ENCODE data around the gene MRPS25.

MRPS25 gene

GRCh38 chr3:15097891-15098290, 32.8 kb upstream of the MRPS25 start:
- no CpG with 5 or more reads among the region's 6 CpGs for WGBS (ENCODE audit: extremely low coverage, insufficient coverage, insufficient read length)
- H3K27me3 ChIP-seq (ENCODE audit: insufficient read depth, low read length): no peaks in the 10 kb centered on the region

GRCh38 chr3:15096046-15096445, 30.9 kb upstream of the MRPS25 start:
- no peak overlapping the region for H3K14ac ChIP-seq (ENCODE audit: low read length)
- no peak overlapping the region for H3K27ac ChIP-seq (ENCODE audit: low read depth, low read length)
- no peak overlapping the region for H4K12ac ChIP-seq (ENCODE audit: low read depth, low read length)
- no CpG with 5 or more reads among the region's 3 CpGs for WGBS (ENCODE audit: extremely low coverage, insufficient coverage, insufficient read length)
- peaks cover 16 to 22% of the 10 kb centered on the region in 2 experiments for H3K36me3 ChIP-seq (ENCODE audit: control insufficient read depth in 1 of 2, insufficient read depth in 2 of 2, low read length in 2 of 2)
- no peak overlapping the region for H2AK5ac ChIP-seq (ENCODE audit: low read length)
- H3K27me3 ChIP-seq (ENCODE audit: insufficient read depth, low read length): no peaks in the 10 kb centered on the region
- H3K4ac ChIP-seq (ENCODE audit: low read depth, low read length): no peak overlapping the region
- H3K23ac ChIP-seq (ENCODE audit: low read length): no peak overlapping the region
- H3K9me3 ChIP-seq (ENCODE audit: insufficient read depth, low read depth, low read length): no peaks in the 10 kb centered on the region
- DNase-seq: no peak
- no peak overlapping the region for H2BK5ac ChIP-seq (ENCODE audit: low read depth, low read length, poor library complexity)
- no peak overlapping the region for H2AFZ ChIP-seq (ENCODE audit: insufficient read depth, low read length, poor library complexity)
- H3K79me2 ChIP-seq (ENCODE audit: control insufficient read depth, insufficient read depth, low read length, poor library complexity): peaks cover 4% of the 10 kb centered on the region
- no peak overlapping the region for H3K18ac ChIP-seq (ENCODE audit: low read length)
- no peak overlapping the region for H2BK120ac ChIP-seq (ENCODE audit: insufficient read depth, low read length, poor library complexity)
- H3K79me1 ChIP-seq (ENCODE audit: low read length): peaks cover 8% of the 10 kb centered on the region
- peaks cover 10% of the 10 kb centered on the region in 2 experiments for H3K4me1 ChIP-seq (ENCODE audit: control insufficient read depth in 1 of 2, insufficient read depth in 2 of 2, low read length in 2 of 2)
- H3K4me2 ChIP-seq (ENCODE audit: low read length): no peak overlapping the region
- no peak overlapping the region for H4K91ac ChIP-seq (ENCODE audit: low read depth, low read length)
- H2BK12ac ChIP-seq (ENCODE audit: low read length): no peak overlapping the region
- H3K9ac ChIP-seq (ENCODE audit: low read length): no peak overlapping the region
- H4K8ac ChIP-seq (ENCODE audit: low read depth, low read length): no peak overlapping the region
- no peak overlapping the region for H3K4me3 ChIP-seq (ENCODE audit: low read depth, low read length)

More at GRCh38 chr3:15097891-15098290, 32.8 kb upstream of the MRPS25 start:
- H3K23ac ChIP-seq (ENCODE audit: low read length): peak overlapping the region; percentile 71
- H3K14ac ChIP-seq (ENCODE audit: low read length): no peak overlapping the region
- peaks cover 16 to 19% of the 10 kb centered on the region in 2 experiments for H3K36me3 ChIP-seq (ENCODE audit: control insufficient read depth in 1 of 2, insufficient read depth in 2 of 2, low read length in 2 of 2)
- H3K4me1 ChIP-seq (ENCODE audit: control insufficient read depth in 1 of 2, insufficient read depth in 2 of 2, low read length in 2 of 2): peaks cover 10% of the 10 kb centered on the region in 2 experiments
- H4K91ac ChIP-seq (ENCODE audit: low read depth, low read length): no peak overlapping the region
- peak overlapping the region; percentile 38 for H3K9ac ChIP-seq (ENCODE audit: low read length)
- H4K8ac ChIP-seq (ENCODE audit: low read depth, low read length): no peak overlapping the region
- DNase-seq: peak in 1 of 2 donors; percentile 16
- no peak overlapping the region for H3K27ac ChIP-seq (ENCODE audit: low read depth, low read length)
- no peaks in the 10 kb centered on the region for H3K9me3 ChIP-seq (ENCODE audit: insufficient read depth, low read depth, low read length)
- peaks cover 4% of the 10 kb centered on the region for H3K79me2 ChIP-seq (ENCODE audit: control insufficient read depth, insufficient read depth, low read length, poor library complexity)
- H4K12ac ChIP-seq (ENCODE audit: low read depth, low read length): no peak overlapping the region
- H3K4me3 ChIP-seq (ENCODE audit: low read depth, low read length): no peak overlapping the region
- H2BK12ac ChIP-seq (ENCODE audit: low read length): no peak overlapping the region
- H3K79me1 ChIP-seq (ENCODE audit: low read length): peaks cover 8% of the 10 kb centered on the region
- no peak overlapping the region for H2BK120ac ChIP-seq (ENCODE audit: insufficient read depth, low read length, poor library complexity)
- H3K4me2 ChIP-seq (ENCODE audit: low read length): peak overlapping the region; percentile 82
- no peak overlapping the region for H2AFZ ChIP-seq (ENCODE audit: insufficient read depth, low read length, poor library complexity)
- H2AK5ac ChIP-seq (ENCODE audit: low read length): no peak overlapping the region
- peak overlapping the region; percentile 1 for H3K18ac ChIP-seq (ENCODE audit: low read length)
- peak overlapping the region; percentile 22 for H3K4ac ChIP-seq (ENCODE audit: low read depth, low read length)
- H2BK5ac ChIP-seq (ENCODE audit: low read depth, low read length, poor library complexity): no peak overlapping the region

- H3K4me1 ChIP-seq (ENCODE audit: control insufficient read depth in 1 of 2, insufficient read depth in 2 of 2, low read length in 2 of 2): peaks cover 4 to 6% of the 10 kb centered on the region in 2 experiments
- no peak overlapping the region for H3K27ac ChIP-seq (ENCODE audit: low read depth, low read length)
- WGBS (ENCODE audit: extremely low coverage, insufficient coverage, insufficient read length): no CpG with 5 or more reads among the region's 5 CpGs
- H3K23ac ChIP-seq (ENCODE audit: low read length): no peak overlapping the region
- H3K9me3 ChIP-seq (ENCODE audit: insufficient read depth, low read depth, low read length): no peaks in the 10 kb centered on the region
- no peak overlapping the region for H2AFZ ChIP-seq (ENCODE audit: insufficient read depth, low read length, poor library complexity)
- no peak overlapping the region for H3K4me2 ChIP-seq (ENCODE audit: low read length)
- H3K14ac ChIP-seq (ENCODE audit: low read length): no peak overlapping the region
- H4K8ac ChIP-seq (ENCODE audit: low read depth, low read length): no peak overlapping the region
- DNase-seq: no peak
- H3K79me2 ChIP-seq (ENCODE audit: control insufficient read depth, insufficient read depth, low read length, poor library complexity): peaks cover 4% of the 10 kb centered on the region
- no peaks in the 10 kb centered on the region for H3K27me3 ChIP-seq (ENCODE audit: insufficient read depth, low read length)
- H2BK12ac ChIP-seq (ENCODE audit: low read length): no peak overlapping the region
- no peak overlapping the region for H3K9ac ChIP-seq (ENCODE audit: low read length)
- H4K91ac ChIP-seq (ENCODE audit: low read depth, low read length): no peak overlapping the region
- no peak overlapping the region for H4K12ac ChIP-seq (ENCODE audit: low read depth, low read length)
- H3K4me3 ChIP-seq (ENCODE audit: low read depth, low read length): no peak overlapping the region
- no peak overlapping the region for H2BK120ac ChIP-seq (ENCODE audit: insufficient read depth, low read length, poor library complexity)
- peaks cover 17 to 27% of the 10 kb centered on the region in 2 experiments for H3K36me3 ChIP-seq (ENCODE audit: control insufficient read depth in 1 of 2, insufficient read depth in 2 of 2, low read length in 2 of 2)
- peaks cover 6% of the 10 kb centered on the region for H3K79me1 ChIP-seq (ENCODE audit: low read length)
- no peak overlapping the region for H2BK5ac ChIP-seq (ENCODE audit: low read depth, low read length, poor library complexity)
- no peak overlapping the region for H2AK5ac ChIP-seq (ENCODE audit: low read length)
- H3K4ac ChIP-seq (ENCODE audit: low read depth, low read length): no peak overlapping the region
- H3K18ac ChIP-seq (ENCODE audit: low read length): no peak overlapping the region
These were observed 29.2 kb upstream of the MRPS25 start for GRCh38 chr3:15094187-15094875.

GRCh38 chr3:15092686-15093085, 27.6 kb upstream of the MRPS25 start:
- H4K12ac ChIP-seq (ENCODE audit: low read depth, low read length): no peak overlapping the region
- H3K14ac ChIP-seq (ENCODE audit: low read length): no peak overlapping the region
- H3K9me3 ChIP-seq (ENCODE audit: insufficient read depth, low read depth, low read length): no peaks in the 10 kb centered on the region
- H2AK5ac ChIP-seq (ENCODE audit: low read length): no peak overlapping the region
- H2AFZ ChIP-seq (ENCODE audit: insufficient read depth, low read length, poor library complexity): no peak overlapping the region
- peaks cover 0 to 1% of the 10 kb centered on the region in 2 experiments for H3K4me1 ChIP-seq (ENCODE audit: control insufficient read depth in 1 of 2, insufficient read depth in 2 of 2, low read length in 2 of 2)
- H3K4me2 ChIP-seq (ENCODE audit: low read length): no peak overlapping the region
- no CpG with 5 or more reads among the region's 1 CpG for WGBS (ENCODE audit: extremely low coverage, insufficient coverage, insufficient read length)
- peaks cover 22 to 30% of the 10 kb centered on the region in 2 experiments for H3K36me3 ChIP-seq (ENCODE audit: control insufficient read depth in 1 of 2, insufficient read depth in 2 of 2, low read length in 2 of 2)
- H3K18ac ChIP-seq (ENCODE audit: low read length): no peak overlapping the region
- no peaks in the 10 kb centered on the region for H3K79me1 ChIP-seq (ENCODE audit: low read length)
- H3K27me3 ChIP-seq (ENCODE audit: insufficient read depth, low read length): no peaks in the 10 kb centered on the region
- no peak overlapping the region for H4K91ac ChIP-seq (ENCODE audit: low read depth, low read length)
- no peaks in the 10 kb centered on the region for H3K79me2 ChIP-seq (ENCODE audit: control insufficient read depth, insufficient read depth, low read length, poor library complexity)
- no peak overlapping the region for H3K4ac ChIP-seq (ENCODE audit: low read depth, low read length)
- H2BK5ac ChIP-seq (ENCODE audit: low read depth, low read length, poor library complexity): no peak overlapping the region
- no peak overlapping the region for H3K27ac ChIP-seq (ENCODE audit: low read depth, low read length)
- no peak overlapping the region for H2BK120ac ChIP-seq (ENCODE audit: insufficient read depth, low read length, poor library complexity)
- no peak for DNase-seq
- H3K9ac ChIP-seq (ENCODE audit: low read length): no peak overlapping the region
- H2BK12ac ChIP-seq (ENCODE audit: low read length): no peak overlapping the region
- H3K23ac ChIP-seq (ENCODE audit: low read length): no peak overlapping the region
- H3K4me3 ChIP-seq (ENCODE audit: low read depth, low read length): no peak overlapping the region
- H4K8ac ChIP-seq (ENCODE audit: low read depth, low read length): no peak overlapping the region

All from trophoblast cell (in vitro differentiated cells and primary cell).